ENCODE results near the gene NDRG3. TPM values are rescaled to one million over a fixed set of nuclear protein-coding genes. Genes with fewer than 3 reads are reported as not detected.
A peak's percentile ranks its signal among the peaks of the same experiment; 100 is the strongest.

The NDRG3 gene
- polyA plus RNA-seq, 1 of the 3 experiments (the other 2 are of a cell fraction), result 20.5 TPM

GRCh38 chr20:36773107-36773596 lies 27.3 kb upstream of the NDRG3 start:
- no peaks in the 10 kb centered on the region for H4K20me1 ChIP-seq (ENCODE audit: insufficient read depth)
- H3K4me2 ChIP-seq, result peak overlapping the region; percentile 98
- H3K9me3 ChIP-seq, result no peaks in the 10 kb centered on the region
- peaks cover 0 to 8% of the 10 kb centered on the region in 2 experiments; a peak in 1 of 4 replicates for H3K4me1 ChIP-seq (ENCODE audit: control insufficient read depth in 1 of 2, insufficient read depth in 2 of 2, low read depth in 1 of 2, low read length in 1 of 2)
- POLR2A ChIA-PET, result interaction anchor here (0.6 to 2.0 kb wide), 4 partner anchors 14 to 90 kb away, joined by 3 to 5 read pairs (median 4); partner anchors contain the start of gene NDRG3
- TF ChIP-seq MAX (IDR thresholded peaks at IDR 0.05; ENCODE audit: low read depth), result no peak
- no peak for TF ChIP-seq MXI1 (IDR thresholded peaks at IDR 0.05; ENCODE audit: low read depth, low read length)
- no peak for TF ChIP-seq REST (IDR thresholded peaks at IDR 0.05; ENCODE audit: low read depth, low read length)
- TF ChIP-seq, protein P1, sequence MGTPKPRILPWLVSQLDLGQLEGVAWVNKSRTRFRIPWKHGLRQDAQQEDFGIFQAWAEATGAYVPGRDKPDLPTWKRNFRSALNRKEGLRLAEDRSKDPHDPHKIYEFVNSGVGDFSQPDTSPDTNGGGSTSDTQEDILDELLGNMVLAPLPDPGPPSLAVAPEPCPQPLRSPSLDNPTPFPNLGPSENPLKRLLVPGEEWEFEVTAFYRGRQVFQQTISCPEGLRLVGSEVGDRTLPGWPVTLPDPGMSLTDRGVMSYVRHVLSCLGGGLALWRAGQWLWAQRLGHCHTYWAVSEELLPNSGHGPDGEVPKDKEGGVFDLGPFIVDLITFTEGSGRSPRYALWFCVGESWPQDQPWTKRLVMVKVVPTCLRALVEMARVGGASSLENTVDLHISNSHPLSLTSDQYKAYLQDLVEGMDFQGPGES (IDR thresholded peaks at IDR 0.05; ENCODE audit: low read depth, low read length), result no peak
- no peak for TF ChIP-seq RXRA (IDR thresholded peaks at IDR 0.05; ENCODE audit: borderline replicate concordance, low read depth)
- TF ChIP-seq EZH2phosphoT487 (IDR thresholded peaks at IDR 0.05; ENCODE audit: borderline replicate concordance, low read depth), result no peak
- no peak for TF ChIP-seq CTCF (IDR thresholded peaks at IDR 0.05)
- no peak for TF ChIP-seq RCOR1 (IDR thresholded peaks at IDR 0.05; ENCODE audit: low read length)
- no peak for DNase-seq
- peaks cover 29% of the 10 kb centered on the region for H3F3A ChIP-seq (replicated peaks; ENCODE audit: insufficient read depth)
- H3K79me2 ChIP-seq (ENCODE audit: insufficient read depth), result peaks cover 13% of the 10 kb centered on the region
- H3K4me3 ChIP-seq (ENCODE audit: low read depth in 2 of 2, low read length in 1 of 2), result peak overlapping the region; percentile 76 to 88
- WGBS (ENCODE audit: low lambda C conversion rate), result 17% methylated on average over 6 of the region's 28 CpGs
- H3K9me2 ChIP-seq, result no peaks in the 10 kb centered on the region
- H3K36me3 ChIP-seq (replicated peaks in 1 of 2; ENCODE audit: control insufficient read depth in 1 of 2, insufficient read depth in 2 of 2, low read length in 1 of 2), result no peaks in the 10 kb centered on the region
- no peak overlapping the region; a peak in 1 of 4 replicates for H3K27ac ChIP-seq (ENCODE audit: low read depth in 2 of 2, low read length in 1 of 2)
- H3K9ac ChIP-seq, result peak overlapping the region; percentile 99
- H3K27me3 ChIP-seq (ENCODE audit: insufficient read depth), result no peaks in the 10 kb centered on the region
- CTCF ChIA-PET, result interaction anchor here (0.7 to 2.2 kb wide), 32 partner anchors 9 to 615 kb away, joined by 3 to 15 read pairs (median 6); partner anchors contain the start of genes NDRG3 and RAB5IF
- H2AFZ ChIP-seq (ENCODE audit: low read depth), result peak overlapping the region; percentile 91
